Aorta (tissue), 5 donors: ENCODE data around the gene HS3ST3A1. TPM values are rescaled to one million over a fixed set of nuclear protein-coding genes. Genes with fewer than 3 reads are reported as not detected.

ENCODE experiments used
- ATAC-seq: fragments of 200-7000 bp; cut with Tn5 transposase; one replicate; pipeline ENCODE4 v1.9.1; 2022; ENCODE audit warnings: moderate library complexity; ENCODE audit not compliant: low FRiP score
- DNase-seq, 2 donors: peaks; one replicate each; pipeline ENCODE4 v3.0.0-alpha.2; 2020
- H3K27ac ChIP-seq, 2 donors: one replicate each; pipeline ENCODE4 v1.5.1; 2013; ENCODE audit warnings: low read length in 2 of 2, mild to moderate bottlenecking in 2 of 2, moderate library complexity in 2 of 2, control low read depth in 1 of 2, inconsistent platforms in 1 of 2, low read depth in 1 of 2
- H3K27me3 ChIP-seq, 2 donors: one replicate each; pipeline ENCODE4 v1.6.1; 2013; ENCODE audit warnings: control low read depth in 1 of 2, low read length in 1 of 2, mild to moderate bottlenecking in 1 of 2, moderate library complexity in 1 of 2; ENCODE audit not compliant: insufficient read depth in 2 of 2, control insufficient read depth in 1 of 2
- H3K36me3 ChIP-seq, 2 donors: one replicate each; pipeline ENCODE4 v1.6.1; 2013; ENCODE audit warnings: control low read depth in 1 of 2, low read length in 1 of 2, mild to moderate bottlenecking in 1 of 2; ENCODE audit not compliant: insufficient read depth in 2 of 2, control insufficient read depth in 1 of 2
- H3K4me1 ChIP-seq, 2 donors: one replicate each; pipeline ENCODE4 v1.6.1; 2013; ENCODE audit warnings: low read length in 2 of 2, control low read depth in 1 of 2, mild to moderate bottlenecking in 1 of 2, moderate library complexity in 1 of 2; ENCODE audit not compliant: insufficient read depth in 2 of 2, control insufficient read depth in 1 of 2
- H3K4me3 ChIP-seq, 2 donors: one replicate each; pipeline ENCODE4 v1.5.1; 2013; ENCODE audit warnings: low read length in 2 of 2, control low read depth in 1 of 2, mild to moderate bottlenecking in 1 of 2
- H3K9me3 ChIP-seq: one replicate; pipeline ENCODE4 v1.6.1; 2013; ENCODE audit warnings: mild to moderate bottlenecking, low read length; ENCODE audit not compliant: control insufficient read depth
- WGBS, 2 donors: extraction: QIAGEN DNeasy Blood & Tissue Kit; methylation state at CpG; one replicate each; pipeline ENCODE4 v1.1.7; 2013; 5-methylcytosine and 5-hydroxymethylcytosine counted together
- intact Hi-C, 2 donors: fragments of 100-400 bp; cut with DNase I; formaldehyde crosslinking; loops; one replicate each; pipeline versions ENCODE4 v1.14.2 to v1.15.0; 2022
- polyA plus RNA-seq, 2 donors: library from polyadenylated mRNA; stranded (reverse); fragments of 200-250 nt; gene quantifications; one replicate each; pipeline ENCODE4 v1.2.3, GENCODE V29; 2013
- total RNA-seq, 2 donors: library from RNA; stranded (reverse); fragmentation: NEBNext Ultra II Directional; extraction: Animal tissue kit (Norgen Biotek cat#: 25700); gene quantifications; one replicate each; pipeline ENCODE4 v1.2.1, GENCODE V29; 2021
- donor health status: healthy with polysubstance abuse.
- donor health status: Bipolar disorder and iron deficiency.
- donor health status: DM: no; HTN: no; CAD: no.
- donor health status: DM: no; HTN: no; CAD: no.
- donor health status: DM: yes; HTN: yes; CAD: no.

HS3ST3A1 gene
- total and polyA plus RNA-seq, 4 donors: 0.33 to 0.36 (median 0.33) TPM; not detected in 1

DNA sequence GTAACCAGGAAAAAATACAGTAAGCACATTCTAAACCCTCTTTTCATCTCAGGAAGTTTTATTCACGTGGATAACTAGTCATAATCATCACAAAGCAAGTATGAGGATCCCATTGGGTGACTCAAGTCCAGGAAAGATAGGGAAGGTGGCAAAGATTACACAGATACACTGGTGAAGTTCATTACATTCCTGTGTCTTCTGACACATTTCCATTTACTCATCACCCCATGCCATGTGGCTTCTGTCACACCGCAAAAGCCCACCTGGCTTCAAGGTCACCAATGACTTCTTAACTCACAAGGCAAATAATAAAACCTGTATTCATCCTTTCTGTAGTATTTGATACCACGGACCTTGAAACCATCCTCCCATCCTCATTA is 17.0 kb downstream of the HS3ST3A1 start:
- DNase-seq (no peak), ATAC-seq (no peak)
- WGBS, 2 donors: 88% methylated on average over 3 of the region's 3 CpGs
- Histone ChIP-seq H3K27ac (no peak overlapping the region), H3K9me3 (no peaks in the 10 kb centered on the region), H3K4me1 (no peaks in the 10 kb centered on the region), H3K27me3 (peaks cover 0 to 1% of the 10 kb centered on the region in 2 donors), H3K4me3 (no peak overlapping the region), H3K36me3 (no peaks in the 10 kb centered on the region)
- intact Hi-C loops: no loop called here

GRCh38 chr17:13583996-13584700 is 17.6 kb downstream of the HS3ST3A1 start:
- no peaks in the 10 kb centered on the region for H3K4me1 ChIP-seq
- H3K36me3 ChIP-seq: no peaks in the 10 kb centered on the region
- H3K4me3 ChIP-seq: no peak overlapping the region
- peaks cover 0 to 1% of the 10 kb centered on the region in 2 donors for H3K27me3 ChIP-seq
- no peaks in the 10 kb centered on the region for H3K9me3 ChIP-seq
- no peak overlapping the region for H3K27ac ChIP-seq
- no peak for DNase-seq
- WGBS, 2 donors: 89 to 94% methylated on average over 3 of the region's 3 CpGs
- ATAC-seq: no peak
- intact Hi-C loops: no loop called here

DNA sequence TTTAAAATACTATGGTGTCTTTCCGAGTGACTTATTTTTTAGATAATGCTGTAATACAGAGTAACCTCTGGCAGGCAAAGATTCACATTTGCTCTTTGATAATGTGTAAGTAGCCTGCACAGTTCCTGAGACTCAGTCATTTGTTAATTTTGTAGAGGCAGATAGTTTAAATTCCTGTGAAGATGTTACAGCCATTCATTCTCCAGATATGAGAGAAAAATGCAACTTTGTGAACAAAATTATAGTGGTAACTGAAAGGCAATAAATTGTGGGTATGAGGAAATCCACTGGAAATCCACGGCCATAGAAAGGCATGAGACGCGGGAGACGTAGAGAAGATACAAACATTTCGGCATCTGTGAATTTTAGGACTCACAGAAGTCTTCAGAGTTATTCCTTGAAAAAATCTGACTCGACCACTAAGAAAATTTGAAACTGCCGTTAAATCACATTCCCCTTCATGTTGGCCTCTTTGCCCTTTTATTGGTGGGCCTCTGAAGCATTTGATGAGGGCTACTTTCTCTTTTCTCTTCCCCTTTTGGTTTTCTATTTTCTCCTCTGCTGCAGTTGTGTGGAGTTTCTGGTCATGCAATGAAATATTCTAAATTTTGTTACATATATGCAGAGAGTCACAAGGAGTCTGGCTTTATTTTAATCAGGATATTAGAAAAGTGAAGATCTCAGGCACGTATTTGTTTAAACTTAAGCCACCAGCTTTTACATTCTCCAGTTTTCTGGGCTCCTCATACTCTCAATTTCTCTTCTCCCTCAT is 18.8 kb downstream of the HS3ST3A1 start:
- no peaks in the 10 kb centered on the region for H3K36me3 ChIP-seq
- no peak overlapping the region for H3K4me3 ChIP-seq
- intact Hi-C loops: no loop called here
- no peak overlapping the region for H3K27ac ChIP-seq
- DNase-seq (no peak), ATAC-seq (no peak)
- H3K9me3 ChIP-seq: no peaks in the 10 kb centered on the region
- no peaks in the 10 kb centered on the region for H3K4me1 ChIP-seq
- H3K27me3 ChIP-seq: peaks cover 0 to 1% of the 10 kb centered on the region in 2 donors
- 76 to 80% methylated on average over 9 of the region's 9 CpGs for WGBS, 2 donors

DNA sequence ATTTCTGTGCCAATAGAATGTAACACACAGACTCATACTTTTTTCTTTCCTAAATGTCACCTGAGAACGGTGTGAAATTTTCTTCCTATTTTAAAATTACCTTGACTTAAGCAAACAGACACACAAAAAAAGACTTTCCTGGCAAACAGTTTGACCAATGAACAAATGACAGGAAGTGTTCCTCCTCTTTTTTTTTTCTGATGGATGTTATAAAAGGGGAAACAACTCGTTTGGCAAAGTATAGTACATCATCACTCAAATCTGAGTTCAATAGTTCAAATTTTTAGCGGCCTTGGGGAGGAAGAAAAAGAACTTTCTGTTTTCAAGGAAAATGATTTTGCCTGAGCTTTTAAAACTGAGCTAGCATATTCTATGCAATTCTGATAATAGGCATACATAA is 19.8 kb downstream of the HS3ST3A1 start:
- WGBS, 2 donors: 7 to 18% methylated on average over 3 of the region's 3 CpGs
- Histone ChIP-seq H3K9me3 (no peaks in the 10 kb centered on the region), H3K4me3 (no peak overlapping the region), H3K27ac (no peak overlapping the region), H3K4me1 (no peaks in the 10 kb centered on the region), H3K27me3 (peaks cover 0 to 1% of the 10 kb centered on the region in 2 donors), H3K36me3 (no peaks in the 10 kb centered on the region)
- intact Hi-C loops: no loop called here
- ATAC-seq (no peak), DNase-seq (no peak)

DNA sequence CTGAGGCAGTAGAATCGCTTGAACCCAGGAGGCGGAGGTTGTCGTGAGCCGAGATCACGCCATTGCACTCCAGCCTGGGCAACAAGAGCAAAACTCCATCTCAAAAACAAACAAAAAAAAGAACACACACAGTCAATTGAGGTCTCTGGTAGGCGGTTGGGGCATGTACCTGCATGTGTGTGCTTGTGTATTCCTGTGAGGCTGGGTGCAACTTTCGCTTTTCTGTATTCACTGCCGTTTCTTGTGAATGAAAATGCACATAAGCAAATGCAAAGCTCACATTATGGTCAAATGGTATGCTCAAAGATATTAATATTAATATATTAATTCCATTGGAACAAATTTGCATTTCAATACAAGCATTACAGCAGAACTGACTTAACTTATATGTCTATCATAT is 20.9 kb downstream of the HS3ST3A1 start:
- H3K9me3 ChIP-seq: no peaks in the 10 kb centered on the region
- ATAC-seq: no peak
- peaks cover 0 to 1% of the 10 kb centered on the region in 2 donors for H3K27me3 ChIP-seq
- DNase-seq: no peak
- H3K4me3 ChIP-seq: no peak overlapping the region
- WGBS, 2 donors: 95 to 96% methylated on average over 8 of the region's 8 CpGs
- intact Hi-C loops: no loop called here
- H3K4me1 ChIP-seq: no peaks in the 10 kb centered on the region
- H3K27ac ChIP-seq: no peak overlapping the region
- H3K36me3 ChIP-seq: no peaks in the 10 kb centered on the region

DNA sequence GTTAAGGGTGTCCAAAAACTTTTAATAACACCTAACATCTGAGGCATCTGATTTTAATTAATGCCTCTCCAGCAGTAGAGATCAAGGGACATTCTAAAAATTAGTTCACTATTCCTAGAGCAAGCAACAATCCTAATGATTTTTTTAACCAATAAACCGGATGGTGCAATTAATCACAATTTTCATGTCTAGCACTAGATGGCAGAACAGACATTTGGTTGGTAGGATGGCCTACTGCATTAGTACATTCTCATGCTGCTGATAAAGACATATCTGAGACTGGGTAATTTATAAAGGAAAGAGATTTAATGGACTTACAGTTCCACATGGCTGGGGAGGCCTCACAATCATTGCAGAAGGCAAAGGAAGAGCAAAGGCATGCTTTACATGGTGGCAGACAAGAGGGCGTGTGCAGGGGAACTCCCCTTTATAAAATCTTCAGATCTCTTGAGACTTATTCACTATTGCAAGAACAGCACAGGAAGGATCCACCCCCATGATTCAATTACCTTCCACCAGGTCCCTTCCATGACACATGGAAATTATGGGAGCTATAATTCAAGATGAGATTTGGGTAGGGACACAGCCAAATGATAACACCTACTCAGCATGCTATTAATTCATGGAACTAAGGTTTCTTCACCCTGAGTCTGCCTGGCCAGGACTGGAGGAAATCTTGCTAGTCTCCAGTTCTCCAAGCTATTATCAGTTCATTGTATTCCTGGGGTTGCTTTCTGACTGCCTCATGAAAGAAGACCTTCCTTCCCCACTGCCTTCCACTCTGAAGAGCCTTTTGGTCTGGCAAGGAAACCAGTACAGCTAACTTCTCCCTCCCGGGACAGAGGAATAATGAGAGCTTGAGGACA is 24.8 kb downstream of the HS3ST3A1 start:
- Histone ChIP-seq H3K4me3 (no peak overlapping the region), H3K9me3 (no peaks in the 10 kb centered on the region), H3K36me3 (no peaks in the 10 kb centered on the region), H3K4me1 (no peaks in the 10 kb centered on the region), H3K27me3 (peaks cover 0 to 3% of the 10 kb centered on the region in 2 donors), H3K27ac (no peak overlapping the region)
- 78 to 79% methylated on average over 3 of the region's 3 CpGs for WGBS, 2 donors
- no peak for DNase-seq
- no peak for ATAC-seq
- intact Hi-C loops: no loop called here

DNA sequence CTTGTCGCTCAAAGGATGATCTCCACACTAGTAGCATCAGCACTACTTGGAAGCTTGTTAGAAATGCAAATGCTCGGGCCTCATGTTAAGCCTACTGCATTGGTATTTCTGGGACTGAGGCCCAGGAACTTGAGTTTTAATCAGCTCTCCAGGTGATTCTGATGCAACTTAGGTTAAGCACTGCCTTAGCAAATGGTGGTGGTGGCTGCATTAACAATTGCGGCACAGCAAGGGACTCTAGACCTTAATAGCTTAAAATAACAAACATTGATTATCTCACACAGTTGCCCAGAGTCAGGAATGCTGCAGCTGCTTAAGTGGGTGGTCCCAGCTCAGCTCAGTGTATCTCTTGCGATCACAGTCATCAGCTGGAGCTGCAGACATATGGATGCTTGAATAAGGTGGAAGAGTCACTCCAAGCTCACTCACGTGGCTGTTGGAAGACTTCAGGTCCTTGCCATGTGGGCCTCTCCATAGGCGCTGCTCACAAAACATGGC is 25.8 kb downstream of the HS3ST3A1 start:
- ATAC-seq (no peak), DNase-seq (no peak)
- H3K4me1 ChIP-seq: no peaks in the 10 kb centered on the region
- H3K27me3 ChIP-seq: peaks cover 0 to 3% of the 10 kb centered on the region in 2 donors
- no peak overlapping the region for H3K4me3 ChIP-seq
- intact Hi-C loops: no loop called here
- WGBS, 2 donors: 36 to 56% methylated on average over 6 of the region's 6 CpGs
- no peaks in the 10 kb centered on the region for H3K9me3 ChIP-seq
- no peak overlapping the region for H3K27ac ChIP-seq
- H3K36me3 ChIP-seq: no peaks in the 10 kb centered on the region

DNA sequence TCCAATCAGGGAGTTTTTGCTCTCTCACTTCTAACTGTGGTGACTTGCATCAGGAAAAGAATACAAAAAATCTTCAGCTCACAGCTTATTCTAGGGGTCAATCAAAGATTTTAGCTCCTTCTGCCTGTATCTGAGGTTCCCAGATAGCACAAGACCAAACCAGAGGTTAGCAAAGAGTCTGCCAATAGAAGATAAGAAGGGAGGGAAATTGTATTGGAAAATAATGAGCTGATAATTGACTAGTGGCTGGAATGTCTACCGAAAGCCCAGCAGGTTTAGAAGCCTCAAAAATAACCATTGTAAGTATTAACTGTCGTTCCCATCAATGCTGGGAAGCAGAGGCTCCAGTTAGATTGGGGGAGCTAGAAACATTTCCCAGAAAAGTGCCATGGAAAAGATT is 26.3 kb downstream of the HS3ST3A1 start:
- no peak overlapping the region for H3K27ac ChIP-seq

More for the DNA sequence above, 26.3 kb downstream of the HS3ST3A1 start:
- ATAC-seq (no peak), DNase-seq (no peak)
- 33 to 70% methylated on average over 2 of the region's 2 CpGs for WGBS, 2 donors
- Histone ChIP-seq H3K9me3 (no peaks in the 10 kb centered on the region), H3K36me3 (no peaks in the 10 kb centered on the region), H3K4me3 (no peak overlapping the region), H3K4me1 (no peaks in the 10 kb centered on the region), H3K27me3 (peaks cover 0 to 3% of the 10 kb centered on the region in 2 donors)
- intact Hi-C loops: no loop called here
